Peyer's patch (tissue), 4 donors: Measurements from ENCODE around the gene MAP3K10. TPM values are rescaled to one million over a fixed set of nuclear protein-coding genes. Genes with fewer than 3 reads are reported as not detected.

ENCODE experiments used
- DNase-seq, 3 donors: peaks; one replicate each; pipeline ENCODE4 v3.0.0-alpha.2; 2017 to 2019
- H3K27ac ChIP-seq, 4 donors: fragments of 200-600 bp; sonication (generic); one replicate each; pipeline ENCODE4 v1.5.1; 2016 to 2019
- H3K27me3 ChIP-seq, 2 donors: fragments of 200-600 bp; sonication (generic); one replicate each; pipeline ENCODE4 v1.5.1; 2019
- H3K36me3 ChIP-seq, 3 donors: fragments of 200-600 bp; sonication (generic); one replicate each; pipeline ENCODE4 v1.5.1; 2016 to 2019
- H3K4me1 ChIP-seq, 4 donors: fragments of 200-600 bp; sonication (generic); one replicate each; pipeline ENCODE4 v1.5.1; 2016 to 2019
- H3K4me3 ChIP-seq, 4 donors: fragments of 200-600 bp; sonication (generic); 1 replicate in 3 of 4; 2 replicates in 1 of 4; pipeline ENCODE4 v1.5.1; 2016 to 2019; ENCODE audit warnings: mild to moderate bottlenecking in 1 of 4
- H3K9me3 ChIP-seq, 4 donors: fragments of 200-600 bp; sonication (generic); one replicate each; pipeline ENCODE4 v1.5.1; 2016 to 2019; ENCODE audit warnings: mild to moderate bottlenecking in 1 of 4
- POLR2A ChIP-seq, 2 donors: fragments of 450-650 bp; IDR thresholded peaks; one replicate each; pipeline ENCODE4 v1.5.1; 2017; ENCODE audit warnings: antibody characterized with exemption in 2 of 2, mild to moderate bottlenecking in 2 of 2, moderate library complexity in 2 of 2
- total RNA-seq, 4 donors: library from RNA; depleted of rRNA; stranded (reverse); fragments of >200 nt; gene quantifications; one replicate each; pipeline ENCODE4 v1.1.0, GENCODE V29; 2016
- TF ChIP-seq, protein P1 (sequence below), 6 experiments: fragments of 450-650 bp in 4 of 6; fragments of 200-600 bp in 2 of 6; sonication (generic) in 1 of 6; IDR thresholded peaks; one replicate each; pipeline ENCODE4 v1.5.1; 2017 to 2019; ENCODE audit warnings: antibody characterized with exemption in 6 of 6, mild to moderate bottlenecking in 3 of 6, moderate library complexity in 1 of 6

The MAP3K10 gene
- total RNA-seq, 4 donors from 2014 or later: 8.1 to 64.4 (median 16.2) TPM

DNA sequence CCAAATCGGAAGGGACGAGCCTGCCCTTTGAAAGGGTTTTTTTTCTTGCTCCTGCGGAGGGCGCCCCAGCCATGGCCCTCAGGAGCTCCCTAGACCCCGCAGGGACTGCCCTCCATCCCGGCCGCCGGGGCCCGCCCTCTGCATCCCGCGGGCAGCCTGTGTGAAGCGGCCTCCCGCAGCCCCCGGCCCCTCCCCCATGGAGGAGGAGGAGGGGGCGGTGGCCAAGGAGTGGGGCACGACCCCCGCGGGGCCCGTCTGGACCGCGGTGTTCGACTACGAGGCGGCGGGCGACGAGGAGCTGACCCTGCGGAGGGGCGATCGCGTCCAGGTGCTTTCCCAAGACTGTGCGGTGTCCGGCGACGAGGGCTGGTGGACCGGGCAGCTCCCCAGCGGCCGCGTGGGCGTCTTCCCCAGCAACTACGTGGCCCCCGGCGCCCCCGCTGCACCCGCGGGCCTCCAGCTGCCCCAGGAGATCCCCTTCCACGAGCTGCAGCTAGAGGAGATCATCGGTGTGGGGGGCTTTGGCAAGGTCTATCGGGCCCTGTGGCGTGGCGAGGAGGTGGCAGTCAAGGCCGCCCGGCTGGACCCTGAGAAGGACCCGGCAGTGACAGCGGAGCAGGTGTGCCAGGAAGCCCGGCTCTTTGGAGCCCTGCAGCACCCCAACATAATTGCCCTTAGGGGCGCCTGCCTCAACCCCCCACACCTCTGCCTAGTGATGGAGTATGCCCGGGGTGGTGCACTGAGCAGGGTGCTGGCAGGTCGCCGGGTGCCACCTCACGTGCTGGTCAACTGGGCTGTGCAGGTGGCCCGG, 815 bp downstream of the MAP3K10 start:
- peaks cover 0 to 16% (median 8%) of the 10 kb centered on the region in 4 donors for H3K4me1 ChIP-seq
- peak overlapping the region; percentile 97 to 99 (median 99) for H3K4me3 ChIP-seq
- no peaks in the 10 kb centered on the region for H3K36me3 ChIP-seq
- peak overlapping the region in 3 of 4 donors; percentile 91 to 99 (median 94) for H3K27ac ChIP-seq
- H3K27me3 ChIP-seq: no peaks in the 10 kb centered on the region
- TF ChIP-seq, protein P1, sequence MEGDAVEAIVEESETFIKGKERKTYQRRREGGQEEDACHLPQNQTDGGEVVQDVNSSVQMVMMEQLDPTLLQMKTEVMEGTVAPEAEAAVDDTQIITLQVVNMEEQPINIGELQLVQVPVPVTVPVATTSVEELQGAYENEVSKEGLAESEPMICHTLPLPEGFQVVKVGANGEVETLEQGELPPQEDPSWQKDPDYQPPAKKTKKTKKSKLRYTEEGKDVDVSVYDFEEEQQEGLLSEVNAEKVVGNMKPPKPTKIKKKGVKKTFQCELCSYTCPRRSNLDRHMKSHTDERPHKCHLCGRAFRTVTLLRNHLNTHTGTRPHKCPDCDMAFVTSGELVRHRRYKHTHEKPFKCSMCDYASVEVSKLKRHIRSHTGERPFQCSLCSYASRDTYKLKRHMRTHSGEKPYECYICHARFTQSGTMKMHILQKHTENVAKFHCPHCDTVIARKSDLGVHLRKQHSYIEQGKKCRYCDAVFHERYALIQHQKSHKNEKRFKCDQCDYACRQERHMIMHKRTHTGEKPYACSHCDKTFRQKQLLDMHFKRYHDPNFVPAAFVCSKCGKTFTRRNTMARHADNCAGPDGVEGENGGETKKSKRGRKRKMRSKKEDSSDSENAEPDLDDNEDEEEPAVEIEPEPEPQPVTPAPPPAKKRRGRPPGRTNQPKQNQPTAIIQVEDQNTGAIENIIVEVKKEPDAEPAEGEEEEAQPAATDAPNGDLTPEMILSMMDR (IDR thresholded peaks at IDR 0.05): no peak
- no peak for TF ChIP-seq POLR2A (IDR thresholded peaks at IDR 0.05)
- no peaks in the 10 kb centered on the region for H3K9me3 ChIP-seq
- peak in 1 of 3 donors; percentile 50 for DNase-seq

DNA sequence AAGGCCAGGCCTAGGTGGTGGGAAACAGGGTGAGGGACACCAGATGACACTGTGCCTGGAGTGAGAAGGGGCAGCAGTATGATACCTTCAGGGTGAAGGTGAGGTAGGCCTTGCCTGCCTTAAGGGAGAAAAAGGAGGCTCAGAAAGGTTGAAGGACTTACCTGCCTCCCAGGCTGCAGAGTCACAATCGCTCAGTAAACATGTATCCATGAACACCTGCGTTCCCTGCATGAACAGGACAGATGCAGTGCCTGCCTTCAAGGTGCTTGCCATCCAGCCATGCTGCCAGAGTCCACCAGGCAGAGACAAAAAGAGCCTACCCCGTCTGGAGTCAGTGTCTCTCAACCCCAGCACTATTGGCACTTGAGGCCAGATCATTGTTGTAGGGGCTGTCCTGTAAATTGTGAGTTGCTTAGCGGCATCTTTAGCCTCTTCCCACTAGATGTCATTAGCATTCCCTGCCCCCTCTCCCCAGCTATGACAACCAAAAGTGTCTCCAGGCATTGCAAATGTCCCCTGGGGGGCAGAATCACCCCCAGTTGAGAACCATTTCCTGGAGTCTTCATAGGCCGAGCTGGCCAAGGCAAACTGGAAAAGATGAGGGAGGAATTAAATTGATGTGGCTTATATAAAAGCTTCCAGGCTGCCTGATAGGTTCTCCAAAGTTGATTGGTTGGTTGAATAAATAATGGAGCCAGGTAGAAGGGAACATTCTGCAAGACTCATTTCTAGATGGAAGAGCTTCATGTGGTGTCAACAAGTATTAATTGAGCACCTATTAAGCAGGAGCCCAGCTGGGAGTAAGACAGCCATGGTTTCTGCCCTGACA, 1.7 kb downstream of the MAP3K10 start:
- no peak for TF ChIP-seq POLR2A (IDR thresholded peaks at IDR 0.05)
- TF ChIP-seq, protein P1 (IDR thresholded peaks at IDR 0.05): no peak
- Histone ChIP-seq H3K36me3 (no peaks in the 10 kb centered on the region), H3K9me3 (no peaks in the 10 kb centered on the region), H3K27me3 (no peaks in the 10 kb centered on the region), H3K27ac (no peak overlapping the region), H3K4me1 (peaks cover 0 to 16% (median 8%) of the 10 kb centered on the region in 4 donors), H3K4me3 (peak overlapping the region in 2 of 4 donors; percentile 1 to 99)
- DNase-seq: no peak

DNA sequence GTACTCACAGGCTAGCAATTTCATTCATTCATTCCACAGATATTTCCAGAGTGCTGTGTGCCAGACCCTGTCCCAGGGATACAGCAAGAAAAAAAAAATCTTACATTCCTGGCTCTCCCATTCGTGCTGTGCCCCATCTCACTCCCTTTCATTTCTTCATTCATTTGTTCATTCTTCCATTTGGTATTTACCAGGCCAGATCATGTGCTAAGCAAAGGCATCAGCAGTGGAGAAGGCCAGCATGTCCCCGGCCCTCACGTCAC, 2.3 kb downstream of the MAP3K10 start:
- H3K4me3 ChIP-seq: no peak overlapping the region
- H3K9me3 ChIP-seq: no peaks in the 10 kb centered on the region
- no peak for DNase-seq
- peaks cover 0 to 16% (median 8%) of the 10 kb centered on the region in 4 donors for H3K4me1 ChIP-seq
- no peak overlapping the region for H3K27ac ChIP-seq
- H3K27me3 ChIP-seq: no peaks in the 10 kb centered on the region
- TF ChIP-seq POLR2A (IDR thresholded peaks at IDR 0.05): no peak
- TF ChIP-seq, protein P1 (IDR thresholded peaks at IDR 0.05): no peak
- H3K36me3 ChIP-seq: no peaks in the 10 kb centered on the region

DNA sequence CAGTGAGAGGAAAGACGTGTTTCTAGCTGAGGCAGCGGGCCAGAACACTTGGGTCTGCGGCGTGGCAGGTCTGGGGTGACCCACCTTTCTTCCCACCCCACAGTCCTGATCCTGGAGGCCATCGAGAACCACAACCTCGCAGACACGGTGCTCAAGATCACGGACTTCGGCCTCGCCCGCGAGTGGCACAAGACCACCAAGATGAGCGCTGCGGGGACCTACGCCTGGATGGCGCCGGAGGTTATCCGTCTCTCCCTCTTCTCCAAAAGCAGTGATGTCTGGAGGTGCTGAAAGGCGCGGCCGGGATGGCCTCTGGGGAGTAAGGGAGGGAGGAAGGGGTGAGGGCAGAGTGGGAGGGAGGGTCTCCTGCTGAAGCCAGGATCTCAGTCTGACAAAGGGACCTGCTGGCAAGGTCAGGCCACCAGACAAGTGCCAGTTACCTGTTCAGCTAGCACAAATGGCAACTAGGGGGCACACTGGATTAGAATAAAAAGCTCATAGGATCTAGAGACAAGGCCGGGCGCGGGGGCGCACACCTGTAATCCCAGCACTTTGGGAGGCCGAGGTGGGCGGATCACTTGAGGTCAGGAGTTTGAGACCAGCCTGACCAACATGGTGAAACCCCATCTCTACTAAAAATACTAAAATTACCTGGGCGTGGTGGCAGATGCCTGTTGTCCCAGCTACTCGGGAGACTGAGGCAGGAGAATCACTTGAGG, 7.2 kb downstream of the MAP3K10 start:
- H3K36me3 ChIP-seq: no peaks in the 10 kb centered on the region
- H3K27me3 ChIP-seq: no peaks in the 10 kb centered on the region

More for the DNA sequence above, 7.2 kb downstream of the MAP3K10 start:
- Histone ChIP-seq H3K4me1 (no peaks in the 10 kb centered on the region), H3K27ac (no peak overlapping the region), H3K9me3 (no peaks in the 10 kb centered on the region), H3K4me3 (no peak overlapping the region)
- no peak for TF ChIP-seq POLR2A (IDR thresholded peaks at IDR 0.05)
- TF ChIP-seq, protein P1 (IDR thresholded peaks at IDR 0.05): no peak
- no peak for DNase-seq
